GM18858 (cell line): ENCODE data around the gene DDA1.
A peak's percentile ranks its signal among the peaks of the same experiment; 100 is the strongest.
"Not testable (repeated sequence)": the region's sequence is repeated elsewhere in the genome, so short reads cannot be mapped to it uniquely, and the experiment has no call there.

Experiments
- ATAC-seq: cut with Tn5 transposase; IDR thresholded peaks from one replicate; pipeline ENCODE4 v1.9.1; 2021; ENCODE audit not compliant: unreplicated experiment

The DDA1 gene

DNA sequence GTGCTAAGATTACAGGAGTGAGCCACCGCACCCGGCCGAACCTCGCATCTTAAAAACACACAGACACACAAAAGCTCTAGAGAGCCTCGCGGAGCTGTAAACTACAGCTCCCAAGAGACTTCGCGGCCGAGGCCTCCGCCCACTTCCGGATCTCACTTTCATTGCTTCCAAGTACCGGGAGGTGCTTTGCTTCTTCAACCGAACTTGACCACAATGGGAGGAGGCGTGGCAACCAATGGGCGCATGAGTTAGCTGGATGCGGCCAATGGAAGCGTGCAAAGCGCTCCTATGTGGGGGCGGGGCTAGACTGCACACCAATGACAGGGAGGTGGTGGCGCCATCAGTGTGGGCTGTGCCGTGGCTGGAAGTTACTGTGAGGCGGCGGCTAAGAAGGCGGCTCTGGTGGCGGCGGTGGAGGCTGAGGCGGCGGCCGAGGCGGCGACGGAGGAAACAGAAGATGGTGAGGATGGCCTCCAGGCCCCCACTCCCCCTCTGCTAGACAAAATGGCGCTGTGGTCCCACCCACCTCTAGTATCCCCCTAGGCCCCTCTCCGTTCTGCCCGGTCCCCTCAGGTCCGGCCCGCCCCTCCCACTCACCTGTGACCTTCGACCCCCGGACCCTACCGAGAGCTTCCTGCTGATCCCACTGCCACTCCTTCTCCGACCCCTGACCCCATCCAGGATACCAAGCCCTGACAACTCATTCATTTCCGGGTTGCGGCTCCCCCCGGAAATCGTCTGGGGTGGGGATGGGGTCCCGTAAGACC lies at the start of gene DDA1:
DDA1 (plus strand) TSS at position 366 of the 767 bp plus-strand sequence; CDS start at position 458, 92 bp downstream.
- ATAC-seq, result peak; percentile 37

- no peak for ATAC-seq
Measured at GRCh38 chr19:17259934-17260333, 49.4 kb upstream of the DDA1 start.

- ATAC-seq, result no peak
Measured at GRCh38 chr19:17260842-17261325, 48.5 kb upstream of the DDA1 start.

- ATAC-seq, result no peak
Measured at GRCh38 chr19:17262557-17262956, 46.8 kb upstream of the DDA1 start.

DNA sequence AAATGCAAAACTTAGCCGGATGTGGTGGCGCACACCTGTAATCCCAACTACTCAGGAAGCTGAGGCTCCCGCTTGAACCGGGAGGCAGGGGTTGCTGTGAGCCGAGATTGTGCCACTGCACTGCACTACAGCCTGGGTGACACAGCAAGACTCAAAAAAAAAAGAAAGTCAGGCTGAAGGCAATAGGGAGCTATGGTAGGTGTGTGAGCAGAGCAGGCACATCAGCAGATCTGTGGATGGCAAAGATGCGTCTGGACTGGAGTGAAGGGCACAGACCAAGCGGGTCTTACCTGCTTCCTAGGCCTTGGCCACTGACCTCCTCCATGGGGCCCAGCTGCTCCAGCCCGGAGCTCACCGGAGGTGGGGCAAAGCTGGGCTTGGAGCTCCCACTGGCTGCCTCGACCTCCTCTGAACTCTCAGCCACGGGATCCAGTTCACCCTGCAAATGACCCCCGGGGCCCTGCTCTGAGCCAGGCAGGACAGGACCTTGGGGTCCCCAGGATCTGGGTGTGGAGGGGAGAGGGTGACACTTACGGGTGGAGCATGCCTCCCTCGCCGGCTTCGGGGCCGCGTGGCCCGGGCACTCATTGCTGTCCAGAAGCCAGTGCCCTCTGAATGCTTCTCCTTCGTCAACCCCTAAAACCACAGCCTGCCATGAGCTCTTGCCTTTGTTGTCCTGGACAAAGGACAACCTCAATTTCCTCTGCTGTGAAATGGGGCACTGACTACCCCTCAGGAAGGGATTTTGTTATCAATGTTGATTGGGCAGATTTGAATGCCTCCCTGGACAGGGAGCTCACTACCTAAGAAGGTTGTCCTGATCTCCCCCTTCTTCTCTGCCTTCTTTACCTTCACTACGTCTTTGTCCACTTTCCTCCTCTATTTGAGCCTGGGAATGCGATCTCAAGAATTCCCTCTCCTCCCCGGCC lies 45.4 kb upstream of the DDA1 start:
- no peak for ATAC-seq

GRCh38 chr19:17264641-17264979 lies 44.8 kb upstream of the DDA1 start, which contains the start of gene USHBP1:
Gene USHBP1, minus strand, starts transcription at chr19:17264745. Its CDS starts 446 bp downstream, at chr19:17264299.
- no peak for ATAC-seq

GRCh38 chr19:17266026-17266425 lies 43.3 kb upstream of the DDA1 start:
- ATAC-seq, result no peak

DNA sequence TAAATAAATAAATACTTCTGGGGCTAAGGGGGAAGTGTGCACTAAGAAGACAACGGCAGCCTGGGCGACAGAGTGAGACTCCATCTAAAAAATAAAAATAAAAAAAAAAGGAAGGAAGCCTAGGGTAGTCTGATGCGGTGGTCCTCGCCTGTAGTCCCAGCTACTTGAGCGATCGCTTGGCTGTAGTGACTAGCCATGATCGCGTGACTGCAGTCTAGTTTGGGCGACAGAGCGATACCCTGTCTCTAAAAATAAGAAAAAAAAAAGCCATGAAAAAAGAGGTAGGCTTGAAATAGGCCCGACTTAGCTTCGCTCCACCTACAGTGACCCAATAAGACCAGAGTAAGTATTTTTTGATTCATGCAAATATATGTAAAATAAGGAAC lies 42.8 kb upstream of the DDA1 start:
- peak; percentile 18 for ATAC-seq

DNA sequence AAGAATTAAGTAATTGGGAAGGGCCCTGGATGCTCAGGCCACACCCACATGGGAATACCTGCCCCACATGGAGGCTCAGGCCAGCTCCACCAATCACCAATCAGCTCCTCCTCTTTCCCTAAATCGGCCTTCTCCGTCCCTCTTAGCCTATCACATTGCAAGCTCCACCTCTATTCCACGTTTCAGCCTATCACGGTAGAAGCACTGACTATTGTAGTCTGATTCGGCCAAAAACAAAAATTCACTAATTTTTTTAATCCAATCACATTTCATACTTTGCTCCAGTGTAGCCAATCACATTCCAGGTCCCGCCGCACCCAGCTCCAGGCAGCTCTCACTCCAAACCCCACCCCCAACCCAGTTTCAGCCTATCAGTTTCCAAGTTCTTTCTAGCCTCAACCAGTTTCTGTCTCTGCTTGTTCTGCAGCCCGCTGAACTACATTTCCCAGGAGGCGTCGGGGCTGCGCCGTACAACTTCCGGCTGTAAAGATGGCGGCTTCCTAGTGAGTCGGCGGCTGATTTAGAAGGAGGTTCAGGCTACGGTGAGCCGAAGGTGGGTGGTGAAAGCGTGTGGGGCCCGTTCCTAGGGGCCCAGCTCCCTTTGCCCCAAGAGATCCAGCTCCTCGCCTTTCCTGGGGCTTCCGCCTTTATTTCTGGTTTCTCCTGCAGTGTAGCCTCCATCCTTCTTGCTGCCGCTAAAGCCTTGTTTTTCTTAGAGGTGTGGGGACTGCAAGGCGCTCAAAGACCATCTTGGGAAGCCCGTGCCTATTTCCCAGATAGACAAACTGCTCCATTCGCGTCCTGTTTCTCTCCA lies 42.2 kb upstream of the DDA1 start, which contains the start of gene BABAM1:
BABAM1 (plus strand) TSS at position 469 of the 814 bp plus-strand sequence. CDS start 1,364 bp downstream, outside the sequence.
- peak; percentile 79 for ATAC-seq

DNA sequence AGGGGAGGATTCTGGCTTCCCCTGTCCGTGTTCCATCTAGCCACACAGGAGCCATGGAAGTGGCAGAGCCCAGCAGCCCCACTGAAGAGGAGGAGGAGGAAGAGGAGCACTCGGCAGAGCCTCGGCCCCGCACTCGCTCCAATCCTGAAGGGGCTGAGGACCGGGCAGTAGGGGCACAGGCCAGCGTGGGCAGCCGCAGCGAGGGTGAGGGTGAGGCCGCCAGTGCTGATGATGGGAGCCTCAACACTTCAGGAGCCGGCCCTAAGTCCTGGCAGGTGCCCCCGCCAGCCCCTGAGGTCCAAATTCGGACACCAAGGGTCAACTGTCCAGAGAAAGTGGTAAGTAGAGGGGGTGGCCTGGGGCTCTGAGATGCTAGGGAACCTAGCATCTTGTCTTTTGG lies 40.6 kb upstream of the DDA1 start:
- ATAC-seq, result no peak

DNA sequence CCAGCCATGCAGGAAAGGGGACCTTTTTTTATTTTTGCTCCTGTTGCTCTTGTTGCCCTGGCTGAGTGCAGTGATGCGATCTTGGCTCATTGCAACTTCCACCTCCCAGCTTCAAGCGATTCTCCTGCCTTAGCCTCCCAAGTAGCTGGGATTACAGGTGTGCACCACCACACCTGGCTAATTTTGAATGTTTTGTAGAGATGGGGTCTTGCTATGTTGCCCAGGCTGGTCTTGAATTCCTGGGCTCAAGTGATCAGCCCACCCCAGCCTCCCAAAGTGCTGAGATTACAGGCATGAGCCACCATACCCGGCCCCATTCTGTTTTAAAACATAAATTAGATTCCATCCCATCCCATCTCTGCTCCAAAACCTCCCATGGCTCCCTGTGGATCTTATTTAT lies 34.5 kb upstream of the DDA1 start:
- not testable (repeated sequence) for ATAC-seq

GRCh38 chr19:17275441-17276175 lies 33.8 kb upstream of the DDA1 start:
- no peak for ATAC-seq

GRCh38 chr19:17279436-17279835 lies 29.9 kb upstream of the DDA1 start:
- ATAC-seq, result no peak

DNA sequence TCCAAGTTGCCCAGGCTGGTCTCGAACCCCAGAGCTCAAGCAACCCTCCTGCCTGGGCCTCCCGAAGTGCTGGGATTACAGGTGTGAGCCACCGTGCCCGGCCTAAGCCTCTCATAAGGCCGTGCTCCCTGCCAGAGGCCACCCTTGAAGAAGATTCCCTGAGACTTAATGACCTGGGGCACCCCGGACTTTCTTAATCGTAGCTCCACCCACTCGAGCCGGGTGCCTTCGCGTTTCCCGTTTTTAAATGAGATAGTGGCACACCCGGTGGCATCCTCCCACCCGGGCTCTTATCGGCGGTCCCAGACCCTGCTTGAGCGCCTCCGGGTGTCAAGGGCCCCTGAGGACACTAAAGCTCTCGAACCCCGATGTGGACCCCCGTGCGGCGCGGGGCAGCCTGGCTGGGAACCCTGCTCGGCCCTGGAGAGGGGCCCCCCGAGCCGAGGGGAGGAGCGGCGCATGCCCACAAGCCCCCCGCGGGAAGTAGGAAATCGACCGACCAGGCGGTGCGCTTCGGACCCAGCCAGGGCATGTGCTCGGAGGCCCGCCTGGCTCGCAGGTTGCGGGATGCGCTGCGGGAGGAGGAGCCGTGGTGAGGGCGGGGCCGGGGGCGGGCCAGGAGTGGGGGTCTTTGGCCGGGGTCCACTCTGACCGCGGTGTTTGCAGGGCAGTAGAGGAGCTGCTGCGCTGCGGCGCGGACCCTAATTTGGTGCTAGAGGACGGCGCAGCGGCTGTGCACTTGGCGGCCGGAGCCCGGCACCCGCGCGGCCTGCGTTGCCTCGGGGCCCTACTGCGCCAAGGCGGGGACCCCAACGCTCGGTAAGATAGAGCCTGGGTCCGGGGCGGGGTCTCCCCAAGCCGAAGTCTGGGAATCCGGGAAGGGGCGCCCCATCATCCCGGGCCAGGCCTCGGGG lies 27.7 kb upstream of the DDA1 start, which contains the start of gene ANKLE1:
ANKLE1 (plus strand) TSS at position 511 of the 914 bp plus-strand sequence; CDS start at position 531, 20 bp downstream.
- ATAC-seq, result no peak

DNA sequence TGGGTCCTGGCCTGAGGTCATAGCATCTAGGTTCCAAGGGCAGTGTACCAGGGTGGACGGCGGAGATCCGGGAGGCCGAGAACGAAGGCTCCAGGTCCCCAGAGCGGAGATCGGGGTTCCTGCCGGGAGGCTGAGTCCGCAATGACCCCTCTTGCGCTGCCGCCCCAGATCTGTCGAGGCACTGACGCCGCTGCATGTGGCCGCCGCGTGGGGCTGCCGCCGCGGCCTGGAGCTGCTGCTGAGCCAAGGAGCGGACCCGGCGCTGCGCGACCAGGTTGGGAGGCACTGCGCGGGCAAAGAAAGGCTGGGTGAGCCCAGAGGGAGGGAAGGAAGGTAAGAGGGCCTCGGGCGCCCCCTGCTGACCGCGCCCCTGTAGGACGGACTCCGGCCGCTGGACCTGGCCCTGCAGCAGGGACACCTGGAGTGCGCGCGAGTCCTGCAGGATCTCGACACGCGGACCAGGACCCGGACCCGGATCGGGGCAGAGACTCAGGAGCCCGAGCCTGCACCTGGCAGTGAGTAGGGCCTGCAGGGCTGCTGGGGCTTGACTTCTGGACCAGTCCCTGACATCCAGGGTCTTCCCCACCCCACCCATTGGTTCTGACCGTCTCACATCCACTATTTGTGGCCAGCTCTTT lies 26.8 kb upstream of the DDA1 start:
- ATAC-seq, result no peak

- ATAC-seq, result no peak
Measured at GRCh38 chr19:17283504-17283996, 25.8 kb upstream of the DDA1 start.

- ATAC-seq, result no peak
Measured at GRCh38 chr19:17285415-17286135, 23.8 kb upstream of the DDA1 start.

DNA sequence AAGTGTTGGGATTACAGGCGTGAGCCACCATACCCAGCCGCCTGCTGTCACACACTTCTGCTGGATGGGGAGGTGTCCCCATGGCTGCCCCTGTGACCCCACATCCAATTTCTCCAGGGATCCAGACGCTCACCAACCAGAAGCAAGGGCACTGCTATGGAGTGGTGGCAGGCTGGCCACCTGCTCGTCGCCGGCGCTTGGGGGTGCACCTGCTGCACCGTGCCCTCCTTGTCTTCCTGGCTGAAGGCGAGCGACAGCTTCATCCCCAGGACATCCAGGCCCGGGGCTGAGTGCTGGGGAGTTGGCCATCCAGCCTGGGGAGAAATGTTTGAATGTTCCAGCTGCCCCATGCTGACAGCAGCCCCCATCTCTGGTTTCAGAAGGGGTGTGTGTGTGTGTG lies 23.1 kb upstream of the DDA1 start:
- no peak for ATAC-seq
